GM23338 (cell line): ENCODE measurements around the gene ATP5ME.

Source experiments
- CREB1 ChIP-seq: fragments of 250-450 bp; sonication (Bioruptor Pico); IDR thresholded peaks from 2 replicates; pipeline ENCODE4 v1.5.0; 2020; ENCODE audit warnings: low read depth, mild to moderate bottlenecking, moderate library complexity
- EZH2 ChIP-seq: fragments of 200-600 bp; sonication (generic); IDR thresholded peaks from one replicate; pipeline ENCODE4 v1.8.0; 2017; ENCODE audit warnings: antibody characterized with exemption, mild to moderate bottlenecking, low read depth; ENCODE audit not compliant: unreplicated experiment
- EZH2phosphoT487 ChIP-seq: fragments of 200-600 bp; sonication (generic); IDR thresholded peaks from one replicate; pipeline ENCODE4 v1.8.1; 2018; ENCODE audit warnings: antibody characterized with exemption; ENCODE audit not compliant: unreplicated experiment
- JUNB ChIP-seq: IDR thresholded peaks from one replicate; pipeline ENCODE4 v1.6.1; 2016; ENCODE audit warnings: antibody characterized with exemption; ENCODE audit not compliant: unreplicated experiment
- NANOG ChIP-seq: IDR thresholded peaks from 2 replicates; pipeline ENCODE4 v1.6.1; 2016; ENCODE audit warnings: antibody characterized with exemption, borderline replicate concordance
- POLR2AphosphoS5 ChIP-seq: IDR thresholded peaks from 2 replicates; pipeline ENCODE4 v1.6.1; 2016; ENCODE audit warnings: antibody characterized with exemption, low read depth
- STAT1 ChIP-seq: IDR thresholded peaks from one replicate; pipeline ENCODE4 v1.6.1; 2016; ENCODE audit warnings: antibody characterized with exemption; ENCODE audit not compliant: unreplicated experiment
- ZNF114 ChIP-seq: fragments of 250-450 bp; sonication (Bioruptor Pico); IDR thresholded peaks from 2 replicates; pipeline ENCODE4 v1.5.0; 2020; ENCODE audit warnings: mild to moderate bottlenecking, moderate library complexity
- ZNF331 ChIP-seq: fragments of 250-450 bp; sonication (Bioruptor Pico); IDR thresholded peaks from 2 replicates; pipeline ENCODE4 v1.5.0; 2020; ENCODE audit warnings: low read depth, mild to moderate bottlenecking, moderate library complexity
- TF ChIP-seq, protein P1 (sequence below), 2 experiments: fragments of 200-600 bp in 1 of 2; sonication (generic) in 1 of 2; conservative IDR thresholded peaks; 2 replicates each; pipeline versions ENCODE4 v1.5.1 to v1.6.1; 2016 to 2017; ENCODE audit warnings: antibody characterized with exemption in 2 of 2, low read depth in 2 of 2, mild to moderate bottlenecking in 2 of 2, moderate library complexity in 1 of 2
- TF ChIP-seq, protein P2 (sequence below): IDR thresholded peaks from one replicate; pipeline ENCODE4 v1.6.1; 2018; ENCODE audit warnings: antibody characterized with exemption; ENCODE audit not compliant: unreplicated experiment
- TF ChIP-seq, protein P3 (sequence below): IDR thresholded peaks from 2 replicates; pipeline ENCODE4 v1.6.1; 2016; ENCODE audit warnings: antibody characterized with exemption

DNA sequence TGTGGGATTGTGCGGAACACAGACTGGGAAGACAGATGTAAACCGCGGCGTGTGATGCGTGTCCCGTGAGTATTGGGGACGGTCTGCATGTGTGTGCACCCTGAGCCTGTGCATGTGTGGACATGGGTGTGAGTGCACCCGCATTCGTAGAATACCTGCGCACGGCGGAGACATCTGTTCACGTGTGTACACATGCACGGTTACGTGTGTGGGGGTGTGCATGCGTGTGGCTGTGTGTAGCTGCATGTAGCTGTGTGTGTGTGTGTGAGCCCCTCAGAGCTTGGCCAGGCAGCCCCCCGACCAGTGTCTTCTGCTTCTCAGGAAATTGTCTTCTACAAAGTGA lies 19.6 kb downstream of the ATP5ME start:
- TF ChIP-seq, protein P1, sequence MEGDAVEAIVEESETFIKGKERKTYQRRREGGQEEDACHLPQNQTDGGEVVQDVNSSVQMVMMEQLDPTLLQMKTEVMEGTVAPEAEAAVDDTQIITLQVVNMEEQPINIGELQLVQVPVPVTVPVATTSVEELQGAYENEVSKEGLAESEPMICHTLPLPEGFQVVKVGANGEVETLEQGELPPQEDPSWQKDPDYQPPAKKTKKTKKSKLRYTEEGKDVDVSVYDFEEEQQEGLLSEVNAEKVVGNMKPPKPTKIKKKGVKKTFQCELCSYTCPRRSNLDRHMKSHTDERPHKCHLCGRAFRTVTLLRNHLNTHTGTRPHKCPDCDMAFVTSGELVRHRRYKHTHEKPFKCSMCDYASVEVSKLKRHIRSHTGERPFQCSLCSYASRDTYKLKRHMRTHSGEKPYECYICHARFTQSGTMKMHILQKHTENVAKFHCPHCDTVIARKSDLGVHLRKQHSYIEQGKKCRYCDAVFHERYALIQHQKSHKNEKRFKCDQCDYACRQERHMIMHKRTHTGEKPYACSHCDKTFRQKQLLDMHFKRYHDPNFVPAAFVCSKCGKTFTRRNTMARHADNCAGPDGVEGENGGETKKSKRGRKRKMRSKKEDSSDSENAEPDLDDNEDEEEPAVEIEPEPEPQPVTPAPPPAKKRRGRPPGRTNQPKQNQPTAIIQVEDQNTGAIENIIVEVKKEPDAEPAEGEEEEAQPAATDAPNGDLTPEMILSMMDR (conservative IDR thresholded peaks at IDR 0.05; ENCODE audit: low read depth in 2 of 2): no peak
- TF ChIP-seq POLR2AphosphoS5 (no peak), EZH2 (no peak), JUNB (no peak), EZH2phosphoT487 (no peak), ZNF114 (CRISPR knock-in tag) (no peak), CREB1 (CRISPR knock-in tag) (no peak), STAT1 (no peak), NANOG (no peak), ZNF331 (CRISPR knock-in tag) (no peak)
- TF ChIP-seq, protein P2, sequence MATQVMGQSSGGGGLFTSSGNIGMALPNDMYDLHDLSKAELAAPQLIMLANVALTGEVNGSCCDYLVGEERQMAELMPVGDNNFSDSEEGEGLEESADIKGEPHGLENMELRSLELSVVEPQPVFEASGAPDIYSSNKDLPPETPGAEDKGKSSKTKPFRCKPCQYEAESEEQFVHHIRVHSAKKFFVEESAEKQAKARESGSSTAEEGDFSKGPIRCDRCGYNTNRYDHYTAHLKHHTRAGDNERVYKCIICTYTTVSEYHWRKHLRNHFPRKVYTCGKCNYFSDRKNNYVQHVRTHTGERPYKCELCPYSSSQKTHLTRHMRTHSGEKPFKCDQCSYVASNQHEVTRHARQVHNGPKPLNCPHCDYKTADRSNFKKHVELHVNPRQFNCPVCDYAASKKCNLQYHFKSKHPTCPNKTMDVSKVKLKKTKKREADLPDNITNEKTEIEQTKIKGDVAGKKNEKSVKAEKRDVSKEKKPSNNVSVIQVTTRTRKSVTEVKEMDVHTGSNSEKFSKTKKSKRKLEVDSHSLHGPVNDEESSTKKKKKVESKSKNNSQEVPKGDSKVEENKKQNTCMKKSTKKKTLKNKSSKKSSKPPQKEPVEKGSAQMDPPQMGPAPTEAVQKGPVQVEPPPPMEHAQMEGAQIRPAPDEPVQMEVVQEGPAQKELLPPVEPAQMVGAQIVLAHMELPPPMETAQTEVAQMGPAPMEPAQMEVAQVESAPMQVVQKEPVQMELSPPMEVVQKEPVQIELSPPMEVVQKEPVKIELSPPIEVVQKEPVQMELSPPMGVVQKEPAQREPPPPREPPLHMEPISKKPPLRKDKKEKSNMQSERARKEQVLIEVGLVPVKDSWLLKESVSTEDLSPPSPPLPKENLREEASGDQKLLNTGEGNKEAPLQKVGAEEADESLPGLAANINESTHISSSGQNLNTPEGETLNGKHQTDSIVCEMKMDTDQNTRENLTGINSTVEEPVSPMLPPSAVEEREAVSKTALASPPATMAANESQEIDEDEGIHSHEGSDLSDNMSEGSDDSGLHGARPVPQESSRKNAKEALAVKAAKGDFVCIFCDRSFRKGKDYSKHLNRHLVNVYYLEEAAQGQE: no peak
- TF ChIP-seq, protein P3, sequence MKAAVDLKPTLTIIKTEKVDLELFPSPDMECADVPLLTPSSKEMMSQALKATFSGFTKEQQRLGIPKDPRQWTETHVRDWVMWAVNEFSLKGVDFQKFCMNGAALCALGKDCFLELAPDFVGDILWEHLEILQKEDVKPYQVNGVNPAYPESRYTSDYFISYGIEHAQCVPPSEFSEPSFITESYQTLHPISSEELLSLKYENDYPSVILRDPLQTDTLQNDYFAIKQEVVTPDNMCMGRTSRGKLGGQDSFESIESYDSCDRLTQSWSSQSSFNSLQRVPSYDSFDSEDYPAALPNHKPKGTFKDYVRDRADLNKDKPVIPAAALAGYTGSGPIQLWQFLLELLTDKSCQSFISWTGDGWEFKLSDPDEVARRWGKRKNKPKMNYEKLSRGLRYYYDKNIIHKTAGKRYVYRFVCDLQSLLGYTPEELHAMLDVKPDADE: no peak
